ENCODE measurements around the gene HNRNPU. TPM values are rescaled to one million over a fixed set of nuclear protein-coding genes. Genes with fewer than 3 reads are reported as not detected.

The HNRNPU gene
- total RNA-seq, 3 donors from 2014 or later = 381 to 500 (median 416) TPM

- Histone ChIP-seq H3K27me3 (no peaks in the 10 kb centered on the region), H3K27ac (no peak overlapping the region), H3K4me3 (no peak overlapping the region), H3K36me3 (no peaks in the 10 kb centered on the region), H3K9me3 (no peaks in the 10 kb centered on the region), H3K4me1 (no peaks in the 10 kb centered on the region)
- TF ChIP-seq POLR2AphosphoS5 (IDR thresholded peaks at IDR 0.05) (no peak), POLR2A (IDR thresholded peaks at IDR 0.05) (no peak), CTCF (IDR thresholded peaks at IDR 0.05) (no peak)
- intact Hi-C loops (cut with DNase I; ENCODE audit: low total_unique reads) = no loop called here
- no peak for DNase-seq (ENCODE audit: low spot score in 2 of 2)
Observed at GRCh38 chr1:244846653-244847052, 17.7 kb downstream of the HNRNPU start.

DNA sequence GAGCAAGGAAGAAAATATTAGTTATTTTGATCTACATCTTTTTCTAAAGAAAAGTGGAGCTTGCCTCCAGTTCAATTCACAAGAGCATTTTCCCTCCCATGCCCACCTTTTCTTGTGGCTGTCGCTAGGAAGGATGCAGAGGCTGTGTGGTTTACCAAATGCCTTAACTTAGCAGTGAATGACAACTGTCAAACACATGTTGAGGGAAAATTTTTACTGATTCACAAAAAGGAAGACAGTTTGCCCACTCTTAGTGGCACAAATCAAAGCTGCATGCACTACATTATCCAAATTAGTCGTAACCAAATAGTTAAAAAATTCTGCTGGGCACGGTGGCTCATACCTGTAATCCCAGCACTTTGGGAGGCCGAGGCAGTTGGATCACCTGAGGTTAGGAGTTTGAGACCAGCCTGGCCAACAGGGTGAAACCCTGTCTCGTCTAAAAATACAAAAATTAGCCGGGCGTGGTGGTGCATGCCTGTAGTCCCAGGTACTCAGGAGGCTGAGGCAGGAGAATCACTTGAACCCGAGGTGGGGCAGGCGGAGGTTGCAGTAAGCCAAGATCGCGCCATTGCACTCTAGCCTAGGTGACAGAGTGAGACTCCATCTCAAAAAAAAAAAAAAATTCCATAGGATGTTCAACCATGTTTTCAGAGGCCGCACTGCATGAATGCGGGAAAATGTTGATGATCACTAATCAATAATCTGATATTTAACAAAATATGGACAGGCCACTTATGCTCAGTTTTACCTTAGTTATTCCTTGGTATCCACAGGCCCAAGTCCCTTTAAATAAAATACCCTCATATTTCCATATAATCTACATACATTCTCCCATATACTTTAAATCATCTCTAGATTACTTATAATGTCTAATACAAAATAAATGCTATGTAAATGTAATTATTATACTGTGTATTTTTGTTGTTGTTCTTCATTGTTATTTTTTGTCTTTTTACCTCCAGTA lies 19.9 kb downstream of the HNRNPU start:
- Histone ChIP-seq H3K27me3 (no peaks in the 10 kb centered on the region), H3K9me3 (no peaks in the 10 kb centered on the region), H3K27ac (no peak overlapping the region), H3K36me3 (no peaks in the 10 kb centered on the region), H3K4me1 (no peaks in the 10 kb centered on the region), H3K4me3 (no peak overlapping the region)
- intact Hi-C loops (cut with DNase I; ENCODE audit: low total_unique reads) = no loop called here
- DNase-seq (ENCODE audit: low spot score in 2 of 2) = no peak
- no peak for TF ChIP-seq POLR2A (IDR thresholded peaks at IDR 0.05)
- no peak for TF ChIP-seq POLR2AphosphoS5 (IDR thresholded peaks at IDR 0.05)
- no peak for TF ChIP-seq CTCF (IDR thresholded peaks at IDR 0.05)

- no peak for DNase-seq (ENCODE audit: low spot score in 2 of 2)
- no peak overlapping the region for H3K27ac ChIP-seq
- H3K9me3 ChIP-seq = no peaks in the 10 kb centered on the region
- TF ChIP-seq POLR2A (IDR thresholded peaks at IDR 0.05) (no peak), CTCF (IDR thresholded peaks at IDR 0.05) (no peak), POLR2AphosphoS5 (IDR thresholded peaks at IDR 0.05) (no peak)
- no peaks in the 10 kb centered on the region for H3K36me3 ChIP-seq
- no peaks in the 10 kb centered on the region for H3K4me1 ChIP-seq
- H3K27me3 ChIP-seq = no peaks in the 10 kb centered on the region
- no peak overlapping the region for H3K4me3 ChIP-seq
- intact Hi-C loops (cut with DNase I; ENCODE audit: low total_unique reads) = no loop called here
Observed at GRCh38 chr1:244843148-244843978, 21.0 kb downstream of the HNRNPU start.

DNA sequence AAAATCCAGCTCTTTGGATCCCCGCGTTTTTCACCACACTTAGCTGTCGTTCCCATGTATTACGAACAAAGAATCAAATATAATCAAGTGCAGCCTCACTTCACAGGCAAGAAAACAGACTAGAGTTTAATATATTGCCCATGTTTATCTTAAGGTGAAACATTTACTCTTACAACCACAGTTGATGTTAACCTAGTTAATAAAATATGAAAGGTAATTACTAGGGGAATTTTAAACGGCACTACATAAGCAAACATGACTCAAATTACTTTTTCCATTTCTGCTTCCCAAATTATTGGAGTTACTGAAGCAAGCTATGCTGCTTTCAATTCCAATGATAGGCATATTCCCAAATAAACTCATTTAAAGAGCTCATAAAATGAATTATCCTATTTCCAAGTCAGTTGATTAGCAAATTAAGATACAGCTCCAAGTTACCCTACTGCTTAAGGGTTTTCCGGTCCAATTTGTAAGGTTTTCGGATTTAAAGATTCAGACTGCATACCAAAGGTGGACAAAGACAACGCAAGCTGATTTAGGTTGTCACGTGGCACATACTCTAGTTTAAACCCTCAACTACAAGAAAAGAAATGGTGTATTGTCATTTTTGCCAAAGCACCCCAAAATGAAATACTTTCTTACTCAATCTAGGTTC lies 22.9 kb downstream of the HNRNPU start:
- intact Hi-C loops (cut with DNase I; ENCODE audit: low total_unique reads) = no loop called here
- H3K27ac ChIP-seq = no peak overlapping the region
- H3K36me3 ChIP-seq = no peaks in the 10 kb centered on the region
- peaks cover 0 to 13% of the 10 kb centered on the region in 2 donors for H3K4me1 ChIP-seq
- H3K27me3 ChIP-seq = no peaks in the 10 kb centered on the region
- H3K4me3 ChIP-seq = no peak overlapping the region
- no peak for DNase-seq (ENCODE audit: low spot score in 2 of 2)
- TF ChIP-seq POLR2AphosphoS5 (IDR thresholded peaks at IDR 0.05) = no peak
- TF ChIP-seq POLR2A (IDR thresholded peaks at IDR 0.05) = no peak
- no peak for TF ChIP-seq CTCF (IDR thresholded peaks at IDR 0.05)
- H3K9me3 ChIP-seq = no peaks in the 10 kb centered on the region

Measured in breast epithelium (tissue), 4 donors.